Measurements from ENCODE around the gene ZNF804A.

ZNF804A gene

GRCh38 chr2:184920451-184920965 lies 322.2 kb downstream of the ZNF804A start:
- no peak overlapping the region for H3K4me3 ChIP-seq (ENCODE audit: low read depth, low read length)
- no peak for TF ChIP-seq CTCF (conservative IDR thresholded peaks at IDR 0.05; ENCODE audit: low read depth, low read length)
- no peak for DNase-seq (ENCODE audit: low read depth)

GRCh38 chr2:184921676-184922075 lies 323.3 kb downstream of the ZNF804A start:
- TF ChIP-seq CTCF (conservative IDR thresholded peaks at IDR 0.05; ENCODE audit: low read depth, low read length): no peak

GRCh38 chr2:184923751-184924150 lies 325.4 kb downstream of the ZNF804A start:
- no peak for TF ChIP-seq CTCF (conservative IDR thresholded peaks at IDR 0.05; ENCODE audit: low read depth, low read length)
- no peak overlapping the region for H3K4me3 ChIP-seq (ENCODE audit: low read depth, low read length)
- no peak for DNase-seq (ENCODE audit: low read depth)

More at GRCh38 chr2:184921676-184922075, 323.3 kb downstream of the ZNF804A start:
- H3K4me3 ChIP-seq (ENCODE audit: low read depth, low read length): no peak overlapping the region
- DNase-seq (ENCODE audit: low read depth): no peak

GRCh38 chr2:184927040-184927439 lies 328.7 kb downstream of the ZNF804A start:
- no peak for TF ChIP-seq CTCF (conservative IDR thresholded peaks at IDR 0.05; ENCODE audit: low read depth, low read length)
- H3K4me3 ChIP-seq (ENCODE audit: low read depth, low read length): no peak overlapping the region
- DNase-seq (ENCODE audit: low read depth): no peak

- TF ChIP-seq CTCF (conservative IDR thresholded peaks at IDR 0.05; ENCODE audit: low read depth, low read length): no peak
- H3K4me3 ChIP-seq (ENCODE audit: low read depth, low read length): no peak overlapping the region
- DNase-seq (ENCODE audit: low read depth): peak; percentile 10
Observed at GRCh38 chr2:184936761-184937160, 338.4 kb downstream of the ZNF804A start.

GRCh38 chr2:184938221-184938985 lies 340.1 kb downstream of the ZNF804A start:
- H3K4me3 ChIP-seq (ENCODE audit: low read depth, low read length): no peak overlapping the region
- no peak for TF ChIP-seq CTCF (conservative IDR thresholded peaks at IDR 0.05; ENCODE audit: low read depth, low read length)
- DNase-seq (ENCODE audit: low read depth): no peak

GRCh38 chr2:184945326-184945725 lies 347.0 kb downstream of the ZNF804A start:
- no peak for TF ChIP-seq CTCF (conservative IDR thresholded peaks at IDR 0.05; ENCODE audit: low read depth, low read length)
- no peak overlapping the region for H3K4me3 ChIP-seq (ENCODE audit: low read depth, low read length)
- no peak for DNase-seq (ENCODE audit: low read depth)
